ENCODE measurements around the gene NTRK1.

Gene NTRK1

GRCh38 chr1:156814571-156815260, 45.9 kb upstream of the NTRK1 start:
- H3K36me3 ChIP-seq (ENCODE audit: control insufficient read depth, insufficient read depth, low read length): no peaks in the 10 kb centered on the region
- no peak overlapping the region for H3K4me3 ChIP-seq (replicated peaks; ENCODE audit: low read depth, low read length)
- TF ChIP-seq CTCF (IDR thresholded peaks at IDR 0.05; ENCODE audit: insufficient read depth, low read length, poor library complexity, severe bottlenecking): no peak
- H3K27me3 ChIP-seq (replicated peaks; ENCODE audit: control insufficient read depth, insufficient read depth, low read length): no peaks in the 10 kb centered on the region; the same call in 1 of the 2 replicates
- DNase-seq (ENCODE audit: extremely low read depth, insufficient read length): no peak

- Histone ChIP-seq H3K27me3 (replicated peaks; ENCODE audit: control insufficient read depth, insufficient read depth, low read length) (no peaks in the 10 kb centered on the region; the same call in 1 of the 2 replicates), H3K4me3 (replicated peaks; ENCODE audit: low read depth, low read length) (no peak overlapping the region), H3K36me3 (ENCODE audit: control insufficient read depth, insufficient read depth, low read length) (no peaks in the 10 kb centered on the region)
- DNase-seq (ENCODE audit: extremely low read depth, insufficient read length): no peak
- TF ChIP-seq CTCF (IDR thresholded peaks at IDR 0.05; ENCODE audit: insufficient read depth, low read length, poor library complexity, severe bottlenecking): no peak
Observed at GRCh38 chr1:156815307-156815826, 45.3 kb upstream of the NTRK1 start.

GRCh38 chr1:156815961-156816422, 44.7 kb upstream of the NTRK1 start:
- Histone ChIP-seq H3K36me3 (ENCODE audit: control insufficient read depth, insufficient read depth, low read length) (no peaks in the 10 kb centered on the region), H3K4me3 (replicated peaks; ENCODE audit: low read depth, low read length) (peak overlapping the region; percentile 57), H3K27me3 (replicated peaks; ENCODE audit: control insufficient read depth, insufficient read depth, low read length) (no peaks in the 10 kb centered on the region; the same call in 1 of the 2 replicates)
- no peak for DNase-seq (ENCODE audit: extremely low read depth, insufficient read length)
- TF ChIP-seq CTCF (IDR thresholded peaks at IDR 0.05; ENCODE audit: insufficient read depth, low read length, poor library complexity, severe bottlenecking): no peak

- TF ChIP-seq CTCF (IDR thresholded peaks at IDR 0.05; ENCODE audit: insufficient read depth, low read length, poor library complexity, severe bottlenecking): no peak
- Histone ChIP-seq H3K27me3 (replicated peaks; ENCODE audit: control insufficient read depth, insufficient read depth, low read length) (no peaks in the 10 kb centered on the region; the same call in 1 of the 2 replicates), H3K36me3 (ENCODE audit: control insufficient read depth, insufficient read depth, low read length) (no peaks in the 10 kb centered on the region), H3K4me3 (replicated peaks; ENCODE audit: low read depth, low read length) (peak within 1 kb of the TSS; percentile 57)
- DNase-seq (ENCODE audit: extremely low read depth, insufficient read length): peak; percentile 71
Observed at GRCh38 chr1:156816561-156817328, 43.9 kb upstream of the NTRK1 start, which contains the start of gene SH2D2A. TSS of gene SH2D2A (minus strand) at chr1:156816848. CDS start at chr1:156816708, 140 bp downstream.

- Histone ChIP-seq H3K36me3 (ENCODE audit: control insufficient read depth, insufficient read depth, low read length) (no peaks in the 10 kb centered on the region), H3K27me3 (replicated peaks; ENCODE audit: control insufficient read depth, insufficient read depth, low read length) (no peaks in the 10 kb centered on the region), H3K4me3 (replicated peaks; ENCODE audit: low read depth, low read length) (no peak overlapping the region)
- no peak for DNase-seq (ENCODE audit: extremely low read depth, insufficient read length)
- no peak for TF ChIP-seq CTCF (IDR thresholded peaks at IDR 0.05; ENCODE audit: insufficient read depth, low read length, poor library complexity, severe bottlenecking)
Observed at GRCh38 chr1:156821801-156822200, 38.9 kb upstream of the NTRK1 start.

All from GM06990 (cell line).